Lower leg skin (tissue), 3 donors: ENCODE results near the gene TSSC4.

ENCODE experiments used
- CTCF ChIP-seq, 3 donors: fragments of 450-650 bp; IDR thresholded peaks; one replicate each; pipeline ENCODE4 v1.5.1; 2016; ENCODE audit warnings: antibody characterized with exemption in 3 of 3, mild to moderate bottlenecking in 3 of 3, moderate library complexity in 2 of 3
- POLR2A ChIP-seq, 2 donors: fragments of 450-650 bp; IDR thresholded peaks; one replicate each; pipeline ENCODE4 v1.6.1; 2016 to 2017; ENCODE audit warnings: antibody characterized with exemption in 2 of 2, mild to moderate bottlenecking in 1 of 2, moderate library complexity in 1 of 2

GRCh38 chr11:2367266-2368160 lies 33.0 kb upstream of the TSSC4 start:
- no peak for TF ChIP-seq CTCF (IDR thresholded peaks at IDR 0.05)
- TF ChIP-seq POLR2A (IDR thresholded peaks at IDR 0.05) = no peak
